H1 (cell line): ENCODE measurements around the gene AIF1L. TPM values are rescaled to one million over a fixed set of nuclear protein-coding genes. Genes with fewer than 3 reads are reported as not detected.

Experiments used
- CTCF ChIA-PET: fragments of 300-600 bp; sonication (Branson Sonifier 250); formaldehyde crosslinking; loops from one replicate; lab custom pipeline; 2021; ENCODE audit not compliant: partially characterized antibody; lab: Charles Lee
- POLR2A ChIA-PET: fragments of 300-600 bp; sonication (Branson Sonifier 250); formaldehyde crosslinking; loops from one replicate; lab custom pipeline; 2021; ENCODE audit warnings: inconsistent platforms; ENCODE audit not compliant: partially characterized antibody; lab: Charles Lee
- DNase-seq, 2 experiments: peaks; one replicate each; pipeline versions ENCODE4 v3.0.0 to v3.0.0-alpha.2; 2010 to 2022; ENCODE audit warnings: low spot score in 2 of 2, low read depth in 1 of 2, mixed read lengths in 1 of 2
- FAIRE-seq: peaks from 2 replicates; lab custom pipeline; 2011; peaks lifted over from hg19 to GRCh38; lab: Jason Lieb, UNC
- H2AFZ ChIP-seq: 2 replicates; pipeline ENCODE4 v1.8.1; 2012; ENCODE audit warnings: low read length, inconsistent platforms
- H2AK5ac ChIP-seq: 2 replicates; pipeline ENCODE4 v1.6.1; 2013; ENCODE audit warnings: low read depth, low read length
- H2BK120ac ChIP-seq: replicated peaks from 2 replicates; pipeline ENCODE3; 2013; ENCODE audit warnings: low read depth, low read length, inconsistent platforms
- H2BK12ac ChIP-seq: 2 replicates; pipeline ENCODE4 v1.6.1; 2013; ENCODE audit warnings: low read depth, low read length
- H2BK15ac ChIP-seq: 2 replicates; pipeline ENCODE4 v1.6.1; 2013; ENCODE audit warnings: low read length
- H2BK20ac ChIP-seq: 2 replicates; pipeline ENCODE4 v1.6.1; 2013; ENCODE audit warnings: low read length
- H2BK5ac ChIP-seq: 2 replicates; pipeline ENCODE4 v1.6.1; 2013; ENCODE audit warnings: low read depth, low read length
- H3K14ac ChIP-seq: 2 replicates; pipeline ENCODE4 v1.6.1; 2013; ENCODE audit warnings: inconsistent platforms; ENCODE audit not compliant: insufficient read length
- H3K18ac ChIP-seq: 2 replicates; pipeline ENCODE4 v1.6.1; 2013; ENCODE audit warnings: low read length; ENCODE audit errors: extremely low read depth
- H3K23ac ChIP-seq: 2 replicates; pipeline ENCODE4 v1.6.1; 2013; ENCODE audit warnings: inconsistent platforms; ENCODE audit not compliant: insufficient read length
- H3K23me2 ChIP-seq: 2 replicates; pipeline ENCODE4 v1.6.1; 2013; ENCODE audit warnings: low read depth, low read length
- H3K27ac ChIP-seq: 2 replicates; pipeline ENCODE4 v1.6.1; 2011; ENCODE audit warnings: low read depth, low read length, inconsistent platforms
- H3K27me3 ChIP-seq, 4 experiments: replicated peaks in 1 of 4; 1 replicate in 1 of 4; 2 replicates in 3 of 4; pipeline versions ENCODE4 v1.6.1 to v1.8.1; 2011 to 2013; ENCODE audit warnings: low read length in 3 of 4, mild to moderate bottlenecking in 3 of 4, inconsistent platforms in 2 of 4, mixed read lengths in 2 of 4, moderate library complexity in 1 of 4; ENCODE audit not compliant: control insufficient read depth in 3 of 4, insufficient read depth in 3 of 4; ENCODE audit errors: extremely low read depth in 1 of 4
- H3K36me3 ChIP-seq, 4 experiments: 2 replicates each; pipeline versions ENCODE4 v1.6.1 to v1.8.1; 2011 to 2013; ENCODE audit warnings: mild to moderate bottlenecking in 4 of 4, low read length in 3 of 4, moderate library complexity in 2 of 4, control low read depth in 1 of 4, inconsistent platforms in 1 of 4; ENCODE audit not compliant: insufficient read depth in 4 of 4, control insufficient read depth in 2 of 4
- H3K4ac ChIP-seq: replicated peaks from 2 replicates; pipeline ENCODE3; 2013; ENCODE audit warnings: low read length, low read depth, mixed read lengths, inconsistent platforms; ENCODE audit not compliant: insufficient read length
- H3K4me1 ChIP-seq, 4 experiments: replicated peaks in 1 of 4; 1 replicate in 1 of 4; 2 replicates in 3 of 4; pipeline versions ENCODE4 v1.6.1 to v1.8.1; 2011 to 2013; ENCODE audit warnings: low read length in 3 of 4, inconsistent platforms in 2 of 4, mixed read lengths in 1 of 4; ENCODE audit not compliant: insufficient read depth in 4 of 4, control insufficient read depth in 3 of 4
- H3K4me2 ChIP-seq, 2 experiments: 2 replicates each; pipeline versions ENCODE4 v1.6.1 to v1.8.1; 2011 to 2013; ENCODE audit warnings: low read depth in 2 of 2, low read length in 2 of 2, control low read depth in 1 of 2, inconsistent platforms in 1 of 2, mild to moderate bottlenecking in 1 of 2; ENCODE audit not compliant: insufficient read depth in 1 of 2
- H3K4me3 ChIP-seq, 4 experiments: fragments of 200-600, 300-600 bp in 1 of 4; sonication (generic), shearing (Covaris generic), sonication (Bioruptor Twin) in 1 of 4; 2 replicates each; pipeline versions ENCODE4 v1.5.1 to v1.8.1; 2011 to 2016; ENCODE audit warnings: low read length in 4 of 4, low read depth in 3 of 4, control low read depth in 2 of 4, inconsistent platforms in 2 of 4, mild to moderate bottlenecking in 2 of 4, mixed read lengths in 1 of 4, moderate library complexity in 1 of 4; ENCODE audit not compliant: insufficient read depth in 2 of 4; ENCODE audit errors: extremely low read depth in 1 of 4
- H3K56ac ChIP-seq: replicated peaks from 2 replicates; pipeline ENCODE3; 2013; ENCODE audit warnings: low read depth, mild to moderate bottlenecking, mixed read lengths, low read length, inconsistent platforms; ENCODE audit not compliant: insufficient read length
- H3K79me1 ChIP-seq: 2 replicates; pipeline ENCODE4 v1.6.1; 2013; ENCODE audit warnings: low read depth, low read length, control low read depth
- H3K79me2 ChIP-seq, 2 experiments: 2 replicates each; pipeline versions ENCODE4 v1.6.1 to v1.8.1; 2012 to 2013; ENCODE audit warnings: low read length in 2 of 2, mild to moderate bottlenecking in 2 of 2, inconsistent platforms in 1 of 2; ENCODE audit not compliant: insufficient read depth in 2 of 2, control insufficient read depth in 1 of 2
- H3K9ac ChIP-seq, 4 experiments: replicated peaks in 1 of 4; 1 replicate in 1 of 4; 2 replicates in 3 of 4; pipeline versions ENCODE4 v1.6.1 to v1.8.1; 2011 to 2013; ENCODE audit warnings: low read depth in 3 of 4, low read length in 3 of 4, control low read depth in 2 of 4, mild to moderate bottlenecking in 2 of 4, moderate library complexity in 2 of 4, inconsistent platforms in 1 of 4; ENCODE audit errors: extremely low read depth in 1 of 4
- H3K9me3 ChIP-seq, 2 experiments: 2 replicates each; pipeline versions ENCODE4 v1.6.1 to v1.8.1; 2012 to 2013; ENCODE audit warnings: mild to moderate bottlenecking in 2 of 2, moderate library complexity in 2 of 2, control low read depth in 1 of 2, inconsistent platforms in 1 of 2, low read depth in 1 of 2, low read length in 1 of 2, mixed read lengths in 1 of 2; ENCODE audit not compliant: insufficient read depth in 2 of 2
- H4K20me1 ChIP-seq, 2 experiments: replicated peaks in 1 of 2; 2 replicates each; pipeline versions ENCODE3 to v1.8.1; 2011 to 2013; ENCODE audit warnings: inconsistent platforms in 2 of 2, low read length in 2 of 2, mild to moderate bottlenecking in 1 of 2; ENCODE audit not compliant: insufficient read depth in 2 of 2, control insufficient read depth in 1 of 2
- H4K5ac ChIP-seq: 2 replicates; pipeline ENCODE4 v1.6.1; 2013; ENCODE audit warnings: low read length, low read depth, mixed read lengths, inconsistent platforms; ENCODE audit not compliant: insufficient read length
- H4K8ac ChIP-seq: 2 replicates; pipeline ENCODE4 v1.8.0; 2013; ENCODE audit warnings: mild to moderate bottlenecking, moderate library complexity, low read length, inconsistent platforms; ENCODE audit not compliant: insufficient read depth; ENCODE audit errors: extremely low read depth
- H4K91ac ChIP-seq: replicated peaks from 2 replicates; pipeline ENCODE3; 2013; ENCODE audit warnings: low read length, mixed read lengths, inconsistent platforms; ENCODE audit not compliant: insufficient read length
- BRCA1 ChIP-seq: IDR thresholded peaks from 2 replicates; pipeline ENCODE4 v1.6.1; 2012; ENCODE audit warnings: low read depth, low read length, improper control_type of control experiment
- EZH2 ChIP-seq: fragments of 200-600 bp; sonication (generic); IDR thresholded peaks from 2 replicates; pipeline ENCODE4 v1.7.1; 2012; ENCODE audit warnings: low read depth, mild to moderate bottlenecking, moderate library complexity, low read length, inconsistent platforms; ENCODE audit not compliant: severe bottlenecking
- GTF2F1 ChIP-seq: IDR thresholded peaks from 2 replicates; pipeline ENCODE4 v1.6.1; 2012; ENCODE audit warnings: low read depth, low read length, improper control_type of control experiment, borderline replicate concordance
- HDAC2 ChIP-seq, 2 experiments: fragments of 300-600 bp in 1 of 2; sonication (generic) in 1 of 2; IDR thresholded peaks; 2 replicates each; pipeline ENCODE4 v1.6.1; 2011 to 2012; ENCODE audit warnings: low read depth in 2 of 2, low read length in 2 of 2, mild to moderate bottlenecking in 2 of 2, moderate library complexity in 2 of 2, borderline replicate concordance in 1 of 2, inconsistent platforms in 1 of 2
- JUN ChIP-seq: IDR thresholded peaks from 2 replicates; pipeline ENCODE4 v1.6.1; 2011; ENCODE audit warnings: low read depth, mild to moderate bottlenecking, improper control_type of control experiment, low read length
- POU5F1 ChIP-seq: IDR thresholded peaks from 2 replicates; pipeline ENCODE4 v1.6.1; 2011; ENCODE audit warnings: low read depth, mild to moderate bottlenecking, low read length, moderate library complexity
- RNF2 ChIP-seq: fragments of 200-900, 300-1000 bp; sonication (generic); IDR thresholded peaks from 2 replicates; pipeline ENCODE4 v1.7.1; 2016; ENCODE audit warnings: borderline replicate concordance, low read depth, mild to moderate bottlenecking, antibody characterized with exemption, low read length; ENCODE audit not compliant: poor library complexity, severe bottlenecking; ENCODE audit errors: missing control alignments
- SIRT6 ChIP-seq: IDR thresholded peaks from one replicate; pipeline ENCODE4 v1.7.1; 2012; ENCODE audit warnings: low read length, inconsistent platforms
- SRF ChIP-seq: IDR thresholded peaks from 2 replicates; pipeline ENCODE4 v1.6.1; 2011; ENCODE audit warnings: mild to moderate bottlenecking, low read depth, low read length, moderate library complexity
- SUZ12 ChIP-seq: fragments of 200-600 bp; sonication (generic); IDR thresholded peaks from 2 replicates; pipeline ENCODE4 v1.6.1; 2012; ENCODE audit warnings: mild to moderate bottlenecking, inconsistent platforms, low read length, moderate library complexity, mixed read lengths
- WGBS, 2 experiments: shearing (Covaris generic) in 1 of 2; methylation state at CpG; one replicate each; pipeline versions ENCODE4 v1.1.6 to v1.1.7; 2013 to 2015; ENCODE audit warnings: low lambda C conversion rate in 2 of 2, mixed read lengths in 2 of 2, inconsistent platforms in 1 of 2, low coverage in 1 of 2, missing lambda C conversion rate in 1 of 2; ENCODE audit not compliant: insufficient replicate concordance in 2 of 2, insufficient coverage in 1 of 2, insufficient read length in 1 of 2; ENCODE audit errors: extremely low coverage in 1 of 2, missing lambda C conversion rate in 1 of 2; 5-methylcytosine and 5-hydroxymethylcytosine counted together
- polyA plus RNA-seq, 7 experiments: library from polyadenylated mRNA; depleted of rRNA in 3 of 7; stranded (reverse) in 5 of 7; unstranded in 2 of 7; fragments of >200 nt in 5 of 7; fragments of 200-250 nt in 2 of 7; gene quantifications; 1 replicate in 5 of 7; 2 replicates in 1 of 7; 4 replicates in 1 of 7; pipeline versions ENCODE4 v1.2.1 to v1.2.3, GENCODE V29; 2011 to 2013; ENCODE audit warnings: missing spikeins in 2 of 7, mixed read lengths in 2 of 7
- total RNA-seq: library from RNA; stranded (reverse); fragmentation: NEBNext Ultra II Directional; extraction: Animal tissue kit (Norgen Biotek cat#: 25700); gene quantifications from 2 replicates; pipeline ENCODE4 v1.2.1, GENCODE V29; 2021
- TF ChIP-seq, protein P1 (sequence below), 3 experiments: IDR thresholded peaks; 1 replicate in 2 of 3; 2 replicates in 1 of 3; pipeline versions ENCODE4 v1.5.1 to v1.6.1; 2011; ENCODE audit warnings: low read length in 3 of 3, mild to moderate bottlenecking in 3 of 3, inconsistent platforms in 2 of 3, low read depth in 1 of 3, moderate library complexity in 1 of 3; ENCODE audit not compliant: insufficient read depth in 1 of 3; ENCODE audit errors: control extremely low read depth in 1 of 3

The AIF1L gene
- total and polyA plus RNA-seq, 2 of the 8 experiments (the other 6 are each of a cell fraction or from before 2014, with no cell fraction given): 70.7 to 149 TPM

DNA sequence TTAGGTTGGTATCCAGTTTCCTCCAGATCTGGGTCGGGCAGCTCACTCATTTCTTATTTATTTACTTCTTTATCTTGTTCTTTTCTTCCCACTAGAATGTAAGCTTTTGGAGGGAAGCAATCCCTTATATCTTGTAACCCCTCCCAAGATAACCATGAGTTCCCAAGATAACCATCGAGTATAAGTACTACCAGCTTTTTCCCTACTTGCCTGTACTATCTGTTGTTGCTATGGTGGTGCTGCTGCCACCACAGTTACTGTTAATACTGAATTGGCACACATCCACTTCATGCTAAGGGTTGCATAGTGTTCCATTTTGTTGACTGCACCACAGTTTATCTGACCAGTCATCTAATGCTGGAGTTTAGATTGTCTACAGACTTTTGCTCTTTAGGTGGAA, 48.9 kb downstream of the AIF1L start:
- Histone ChIP-seq H4K8ac (no peak overlapping the region), H3K27ac (no peak overlapping the region), H3K79me2 (no peaks in the 10 kb centered on the region), H3K79me1 (no peaks in the 10 kb centered on the region), H3K9ac (no peak overlapping the region), H4K20me1 (peaks cover 2% of the 10 kb centered on the region in 2 experiments), H2BK5ac (no peak overlapping the region), H4K5ac (no peak overlapping the region), H3K18ac (no peak overlapping the region), H2BK12ac (no peak overlapping the region), H3K4me1 (no peaks in the 10 kb centered on the region), H2BK15ac (no peak overlapping the region), H3K4me2 (no peak overlapping the region), H3K27me3 (no peaks in the 10 kb centered on the region), H3K23ac (no peak overlapping the region), H2BK120ac (no peak overlapping the region), H2BK20ac (no peak overlapping the region), H2AK5ac (no peak overlapping the region), H4K91ac (no peak overlapping the region), H3K4me3 (no peak overlapping the region), H3K4ac (no peak overlapping the region), H3K36me3 (peaks cover 25 to 79% (median 55%) of the 10 kb centered on the region in 4 experiments), H3K9me3 (no peaks in the 10 kb centered on the region), H3K14ac (no peak overlapping the region), H2AFZ (no peak overlapping the region), H3K23me2 (no peaks in the 10 kb centered on the region), H3K56ac (no peak overlapping the region)
- no peak for DNase-seq
- ChIA-PET CTCF (interaction anchor here (0.8 to 1.4 kb wide), 7 partner anchors 10 to 130 kb away, joined by 3 to 4 read pairs (median 3); no protein-coding TSS in a partner anchor), POLR2A (interaction anchor here (2.0 kb wide), 1 partner anchor 20 kb away, joined by 5 read pairs; the partner anchor contains the start of gene NUP214)
- no peak for FAIRE-seq
- WGBS, 2 experiments: 81% methylated on average over 2 of the region's 2 CpGs; no CpG with 5 or more reads in 1 of the 2 experiments
- no peak for TF ChIP-seq SUZ12
- TF ChIP-seq SRF: no peak
- TF ChIP-seq RNF2: no peak
- TF ChIP-seq SIRT6: no peak
- TF ChIP-seq GTF2F1: no peak
- TF ChIP-seq, protein P1, sequence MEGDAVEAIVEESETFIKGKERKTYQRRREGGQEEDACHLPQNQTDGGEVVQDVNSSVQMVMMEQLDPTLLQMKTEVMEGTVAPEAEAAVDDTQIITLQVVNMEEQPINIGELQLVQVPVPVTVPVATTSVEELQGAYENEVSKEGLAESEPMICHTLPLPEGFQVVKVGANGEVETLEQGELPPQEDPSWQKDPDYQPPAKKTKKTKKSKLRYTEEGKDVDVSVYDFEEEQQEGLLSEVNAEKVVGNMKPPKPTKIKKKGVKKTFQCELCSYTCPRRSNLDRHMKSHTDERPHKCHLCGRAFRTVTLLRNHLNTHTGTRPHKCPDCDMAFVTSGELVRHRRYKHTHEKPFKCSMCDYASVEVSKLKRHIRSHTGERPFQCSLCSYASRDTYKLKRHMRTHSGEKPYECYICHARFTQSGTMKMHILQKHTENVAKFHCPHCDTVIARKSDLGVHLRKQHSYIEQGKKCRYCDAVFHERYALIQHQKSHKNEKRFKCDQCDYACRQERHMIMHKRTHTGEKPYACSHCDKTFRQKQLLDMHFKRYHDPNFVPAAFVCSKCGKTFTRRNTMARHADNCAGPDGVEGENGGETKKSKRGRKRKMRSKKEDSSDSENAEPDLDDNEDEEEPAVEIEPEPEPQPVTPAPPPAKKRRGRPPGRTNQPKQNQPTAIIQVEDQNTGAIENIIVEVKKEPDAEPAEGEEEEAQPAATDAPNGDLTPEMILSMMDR (IDR thresholded peaks at IDR 0.05; ENCODE audit: control extremely low read depth in 1 of 3, insufficient read depth in 1 of 3, low read depth in 1 of 3, low read length in 3 of 3): no peak
- no peak for TF ChIP-seq HDAC2 (IDR thresholded peaks at IDR 0.05; ENCODE audit: borderline replicate concordance in 1 of 2, low read depth in 2 of 2, low read length in 2 of 2)
- TF ChIP-seq EZH2: no peak
- no peak for TF ChIP-seq POU5F1
- TF ChIP-seq BRCA1: no peak
- no peak for TF ChIP-seq JUN
